ENCODE results near the gene TRPV5. TPM values are rescaled to one million over a fixed set of nuclear protein-coding genes. Genes with fewer than 3 reads are reported as not detected.

Gene TRPV5
- total RNA-seq, 1 donor from 2014 or later: not detected

- Mint-ChIP-seq H3K27ac (no peak overlapping the region), H3K4me3 (no peak overlapping the region), H3K27me3 (peaks cover 8% of the 10 kb centered on the region), H3K36me3 (no peaks in the 10 kb centered on the region), H3K4me1 (ENCODE audit: unreplicated experiment) (no peaks in the 10 kb centered on the region), H3K9me3 (no peaks in the 10 kb centered on the region)
- TF ChIP-seq, protein P1, sequence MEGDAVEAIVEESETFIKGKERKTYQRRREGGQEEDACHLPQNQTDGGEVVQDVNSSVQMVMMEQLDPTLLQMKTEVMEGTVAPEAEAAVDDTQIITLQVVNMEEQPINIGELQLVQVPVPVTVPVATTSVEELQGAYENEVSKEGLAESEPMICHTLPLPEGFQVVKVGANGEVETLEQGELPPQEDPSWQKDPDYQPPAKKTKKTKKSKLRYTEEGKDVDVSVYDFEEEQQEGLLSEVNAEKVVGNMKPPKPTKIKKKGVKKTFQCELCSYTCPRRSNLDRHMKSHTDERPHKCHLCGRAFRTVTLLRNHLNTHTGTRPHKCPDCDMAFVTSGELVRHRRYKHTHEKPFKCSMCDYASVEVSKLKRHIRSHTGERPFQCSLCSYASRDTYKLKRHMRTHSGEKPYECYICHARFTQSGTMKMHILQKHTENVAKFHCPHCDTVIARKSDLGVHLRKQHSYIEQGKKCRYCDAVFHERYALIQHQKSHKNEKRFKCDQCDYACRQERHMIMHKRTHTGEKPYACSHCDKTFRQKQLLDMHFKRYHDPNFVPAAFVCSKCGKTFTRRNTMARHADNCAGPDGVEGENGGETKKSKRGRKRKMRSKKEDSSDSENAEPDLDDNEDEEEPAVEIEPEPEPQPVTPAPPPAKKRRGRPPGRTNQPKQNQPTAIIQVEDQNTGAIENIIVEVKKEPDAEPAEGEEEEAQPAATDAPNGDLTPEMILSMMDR (conservative IDR thresholded peaks at IDR 0.05): no peak
- no peak for DNase-seq (ENCODE audit: extremely low spot score, unreplicated experiment)
These were observed 462 bp downstream of the TRPV5 start for GRCh38 chr7:142933092-142933475.

DNA sequence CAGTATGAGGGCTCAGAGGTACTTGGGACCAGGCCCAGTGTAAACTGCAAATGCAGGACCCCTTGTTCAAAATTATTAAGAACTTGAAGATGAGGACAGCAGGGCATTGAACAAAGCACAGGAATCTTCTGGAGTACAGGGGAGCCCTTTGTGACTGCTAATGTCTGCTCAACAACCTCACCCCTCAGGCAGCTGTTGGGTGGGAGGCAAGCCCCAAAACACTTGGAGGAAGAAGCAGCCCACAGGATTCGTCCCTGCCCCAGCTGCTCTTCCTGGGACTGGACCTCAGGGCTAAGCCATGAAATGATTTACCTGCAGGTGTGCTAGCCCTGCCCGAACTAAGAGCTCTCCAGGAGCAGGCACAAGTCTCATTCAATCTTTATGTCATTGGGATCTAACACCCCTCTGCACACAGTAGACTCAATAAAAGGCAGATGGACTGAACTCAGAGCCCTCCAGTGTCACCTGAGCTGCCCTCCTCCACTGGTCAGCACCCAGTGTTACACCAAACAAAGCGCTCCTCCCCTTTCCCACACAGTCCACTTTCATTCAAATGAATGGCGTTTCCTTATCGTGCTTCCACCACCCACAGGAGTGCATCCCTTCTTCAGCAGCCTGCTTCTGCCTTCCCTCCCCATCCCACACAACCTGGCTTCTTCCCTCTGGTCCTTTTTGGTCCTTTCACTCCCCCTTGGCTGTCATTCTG lies 1.0 kb downstream of the TRPV5 start:
- H3K4me1 Mint-ChIP-seq (ENCODE audit: unreplicated experiment): no peaks in the 10 kb centered on the region
- H3K36me3 Mint-ChIP-seq: no peaks in the 10 kb centered on the region
- H3K27ac Mint-ChIP-seq: no peak overlapping the region
- no peak overlapping the region for H3K4me3 Mint-ChIP-seq
- H3K27me3 Mint-ChIP-seq: peaks cover 8% of the 10 kb centered on the region
- H3K9me3 Mint-ChIP-seq: no peaks in the 10 kb centered on the region
- TF ChIP-seq, protein P1 (conservative IDR thresholded peaks at IDR 0.05): no peak
- DNase-seq (ENCODE audit: extremely low spot score, unreplicated experiment): no peak

- no peak overlapping the region for H3K27ac Mint-ChIP-seq
- TF ChIP-seq, protein P1 (conservative IDR thresholded peaks at IDR 0.05): no peak
These were observed 3.3 kb downstream of the TRPV5 start for GRCh38 chr7:142930126-142930730.

DNA sequence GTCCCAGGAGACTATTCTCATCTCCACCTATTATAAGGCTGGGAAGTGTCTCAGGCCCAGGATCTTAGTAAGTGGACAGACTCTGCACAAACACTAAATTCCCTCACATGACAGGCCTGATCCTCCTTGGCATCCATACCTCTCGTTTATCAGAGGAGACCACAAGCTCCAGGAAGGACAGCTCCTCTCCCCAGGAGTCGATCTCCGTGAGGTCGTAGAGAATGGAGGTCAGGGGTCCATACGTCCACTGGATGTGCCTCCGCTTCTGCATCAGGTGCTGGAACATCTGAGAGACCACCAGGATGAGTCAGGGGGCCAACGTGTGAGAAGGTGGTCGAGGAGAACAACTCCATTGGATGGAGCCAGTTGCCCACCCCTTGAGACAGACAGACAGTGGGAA lies 5.6 kb downstream of the TRPV5 start:
- Mint-ChIP-seq H3K27ac (no peak overlapping the region), H3K9me3 (peaks cover 5% of the 10 kb centered on the region), H3K27me3 (peaks cover 7% of the 10 kb centered on the region), H3K36me3 (no peaks in the 10 kb centered on the region), H3K4me1 (ENCODE audit: unreplicated experiment) (no peaks in the 10 kb centered on the region), H3K4me3 (no peak overlapping the region)
- TF ChIP-seq, protein P1 (conservative IDR thresholded peaks at IDR 0.05): no peak
- DNase-seq (ENCODE audit: extremely low spot score, unreplicated experiment): no peak

More at GRCh38 chr7:142930126-142930730, 3.3 kb downstream of the TRPV5 start:
- no peaks in the 10 kb centered on the region for H3K36me3 Mint-ChIP-seq
- H3K9me3 Mint-ChIP-seq: peaks cover 5% of the 10 kb centered on the region
- peaks cover 8% of the 10 kb centered on the region for H3K27me3 Mint-ChIP-seq
- no peak overlapping the region for H3K4me3 Mint-ChIP-seq
- no peaks in the 10 kb centered on the region for H3K4me1 Mint-ChIP-seq (ENCODE audit: unreplicated experiment)
- no peak for DNase-seq (ENCODE audit: extremely low spot score, unreplicated experiment)

GRCh38 chr7:142927085-142927745 lies 6.3 kb downstream of the TRPV5 start:
- DNase-seq (ENCODE audit: extremely low spot score, unreplicated experiment): no peak
- no peaks in the 10 kb centered on the region for H3K4me1 Mint-ChIP-seq (ENCODE audit: unreplicated experiment)
- H3K27me3 Mint-ChIP-seq: peaks cover 4% of the 10 kb centered on the region
- no peaks in the 10 kb centered on the region for H3K36me3 Mint-ChIP-seq
- H3K4me3 Mint-ChIP-seq: no peak overlapping the region
- H3K27ac Mint-ChIP-seq: no peak overlapping the region
- TF ChIP-seq, protein P1 (conservative IDR thresholded peaks at IDR 0.05): no peak
- peaks cover 5% of the 10 kb centered on the region for H3K9me3 Mint-ChIP-seq

Measured in type B pancreatic cell (in vitro differentiated cells).